ENCODE data around the gene PKN3. TPM values are rescaled to one million over a fixed set of nuclear protein-coding genes. Genes with fewer than 3 reads are reported as not detected.

Gene PKN3
- total RNA-seq, 2 donors from 2014 or later: 26.0 to 27.2 TPM

DNA sequence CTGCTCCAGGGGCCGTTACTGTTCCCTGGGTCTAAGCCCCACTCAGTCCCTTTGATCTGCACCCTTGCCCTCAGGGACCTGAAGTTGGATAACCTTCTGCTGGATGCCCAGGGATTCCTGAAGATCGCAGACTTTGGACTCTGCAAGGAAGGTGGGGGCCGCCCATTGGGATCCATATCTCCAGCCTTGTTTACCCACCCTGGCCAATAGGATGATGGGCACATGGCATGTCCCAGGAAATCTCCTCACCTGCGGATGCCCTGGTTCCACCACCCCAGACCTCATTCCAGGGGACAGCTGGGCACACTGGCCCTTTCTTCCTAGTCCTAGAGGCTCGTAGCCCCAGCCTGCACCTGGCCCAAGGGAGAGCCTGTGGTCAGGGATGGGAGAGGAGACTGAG is 16.2 kb downstream of the PKN3 start:
- Histone ChIP-seq H3K9me3 (ENCODE audit: control insufficient read depth, low read length) (no peaks in the 10 kb centered on the region), H3K36me3 (ENCODE audit: control insufficient read depth, insufficient read depth, low read length) (peaks cover 9% of the 10 kb centered on the region), H3K4me1 (ENCODE audit: control insufficient read depth, insufficient read depth, low read length) (no peaks in the 10 kb centered on the region), H3K27me3 (ENCODE audit: control insufficient read depth, insufficient read depth, low read length, poor library complexity, severe bottlenecking) (no peaks in the 10 kb centered on the region), H3K9ac (ENCODE audit: extremely low read depth, low read length, poor library complexity, severe bottlenecking) (no peak overlapping the region), H3K27ac (ENCODE audit: low read depth, low read length) (no peak overlapping the region), H3K4me3 (ENCODE audit: low read length) (no peak overlapping the region)
- Mint-ChIP-seq H3K27me3 (ENCODE audit: insufficient read depth) (no peaks in the 10 kb centered on the region), H3K36me3 (ENCODE audit: low read depth) (peaks cover 26% of the 10 kb centered on the region), H3K27ac (no peak overlapping the region), H3K9me3 (no peaks in the 10 kb centered on the region), H3K4me1 (peaks cover 10% of the 10 kb centered on the region), H3K4me3 (no peak overlapping the region)
- DNase-seq: no peak
- TF ChIP-seq, protein P1, sequence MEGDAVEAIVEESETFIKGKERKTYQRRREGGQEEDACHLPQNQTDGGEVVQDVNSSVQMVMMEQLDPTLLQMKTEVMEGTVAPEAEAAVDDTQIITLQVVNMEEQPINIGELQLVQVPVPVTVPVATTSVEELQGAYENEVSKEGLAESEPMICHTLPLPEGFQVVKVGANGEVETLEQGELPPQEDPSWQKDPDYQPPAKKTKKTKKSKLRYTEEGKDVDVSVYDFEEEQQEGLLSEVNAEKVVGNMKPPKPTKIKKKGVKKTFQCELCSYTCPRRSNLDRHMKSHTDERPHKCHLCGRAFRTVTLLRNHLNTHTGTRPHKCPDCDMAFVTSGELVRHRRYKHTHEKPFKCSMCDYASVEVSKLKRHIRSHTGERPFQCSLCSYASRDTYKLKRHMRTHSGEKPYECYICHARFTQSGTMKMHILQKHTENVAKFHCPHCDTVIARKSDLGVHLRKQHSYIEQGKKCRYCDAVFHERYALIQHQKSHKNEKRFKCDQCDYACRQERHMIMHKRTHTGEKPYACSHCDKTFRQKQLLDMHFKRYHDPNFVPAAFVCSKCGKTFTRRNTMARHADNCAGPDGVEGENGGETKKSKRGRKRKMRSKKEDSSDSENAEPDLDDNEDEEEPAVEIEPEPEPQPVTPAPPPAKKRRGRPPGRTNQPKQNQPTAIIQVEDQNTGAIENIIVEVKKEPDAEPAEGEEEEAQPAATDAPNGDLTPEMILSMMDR (conservative IDR thresholded peaks at IDR 0.05): no peak
- 96 to 100% methylated on average over 2 to 5 of the region's 5 CpGs for WGBS, 2 experiments (ENCODE audit: insufficient coverage in 1 of 2, insufficient read length in 1 of 2)

DNA sequence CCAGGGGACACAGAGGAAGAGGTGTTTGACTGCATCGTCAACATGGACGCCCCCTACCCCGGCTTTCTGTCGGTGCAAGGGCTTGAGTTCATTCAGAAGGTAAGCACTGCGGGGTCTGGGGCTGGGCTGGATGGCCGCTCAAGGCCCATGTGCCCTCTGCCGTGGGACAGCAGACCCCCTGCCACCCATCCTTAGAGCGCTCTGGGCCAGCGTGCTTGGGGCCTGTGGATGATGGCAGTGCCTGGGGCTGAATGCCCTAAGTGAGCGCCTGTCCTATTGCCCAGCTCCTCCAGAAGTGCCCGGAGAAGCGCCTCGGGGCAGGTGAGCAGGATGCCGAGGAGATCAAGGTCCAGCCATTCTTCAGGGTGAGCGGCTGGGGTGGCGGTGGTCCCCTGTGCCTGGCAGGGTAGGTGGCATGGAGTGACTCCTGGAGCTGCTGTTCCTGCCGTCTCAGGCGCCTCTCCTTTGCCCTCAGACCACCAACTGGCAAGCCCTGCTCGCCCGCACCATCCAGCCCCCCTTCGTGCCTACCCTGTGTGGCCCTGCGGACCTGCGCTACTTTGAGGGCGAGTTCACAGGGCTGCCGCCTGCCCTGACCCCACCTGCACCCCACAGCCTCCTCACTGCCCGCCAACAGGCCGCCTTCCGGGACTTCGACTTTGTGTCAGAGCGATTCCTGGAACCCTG is 17.8 kb downstream of the PKN3 start:
- DNase-seq: peak; percentile 57
- Mint-ChIP-seq H3K9me3 (no peaks in the 10 kb centered on the region), H3K27me3 (ENCODE audit: insufficient read depth) (no peaks in the 10 kb centered on the region), H3K4me3 (no peak overlapping the region), H3K27ac (peak overlapping the region; percentile 35), H3K36me3 (ENCODE audit: low read depth) (peaks cover 22% of the 10 kb centered on the region), H3K4me1 (peaks cover 10% of the 10 kb centered on the region)
- Histone ChIP-seq H3K27ac (ENCODE audit: low read depth, low read length) (no peak overlapping the region), H3K4me1 (ENCODE audit: control insufficient read depth, insufficient read depth, low read length) (no peaks in the 10 kb centered on the region), H3K27me3 (ENCODE audit: control insufficient read depth, insufficient read depth, low read length, poor library complexity, severe bottlenecking) (no peaks in the 10 kb centered on the region), H3K36me3 (ENCODE audit: control insufficient read depth, insufficient read depth, low read length) (peaks cover 4% of the 10 kb centered on the region), H3K9ac (ENCODE audit: extremely low read depth, low read length, poor library complexity, severe bottlenecking) (no peak overlapping the region), H3K4me3 (ENCODE audit: low read length) (no peak overlapping the region), H3K9me3 (ENCODE audit: control insufficient read depth, low read length) (no peaks in the 10 kb centered on the region)
- TF ChIP-seq, protein P1 (conservative IDR thresholded peaks at IDR 0.05): peak; percentile 19
- WGBS, 2 experiments (ENCODE audit: insufficient coverage in 1 of 2, insufficient read length in 1 of 2): 94 to 98% methylated on average over 19 to 30 of the region's 30 CpGs

DNA sequence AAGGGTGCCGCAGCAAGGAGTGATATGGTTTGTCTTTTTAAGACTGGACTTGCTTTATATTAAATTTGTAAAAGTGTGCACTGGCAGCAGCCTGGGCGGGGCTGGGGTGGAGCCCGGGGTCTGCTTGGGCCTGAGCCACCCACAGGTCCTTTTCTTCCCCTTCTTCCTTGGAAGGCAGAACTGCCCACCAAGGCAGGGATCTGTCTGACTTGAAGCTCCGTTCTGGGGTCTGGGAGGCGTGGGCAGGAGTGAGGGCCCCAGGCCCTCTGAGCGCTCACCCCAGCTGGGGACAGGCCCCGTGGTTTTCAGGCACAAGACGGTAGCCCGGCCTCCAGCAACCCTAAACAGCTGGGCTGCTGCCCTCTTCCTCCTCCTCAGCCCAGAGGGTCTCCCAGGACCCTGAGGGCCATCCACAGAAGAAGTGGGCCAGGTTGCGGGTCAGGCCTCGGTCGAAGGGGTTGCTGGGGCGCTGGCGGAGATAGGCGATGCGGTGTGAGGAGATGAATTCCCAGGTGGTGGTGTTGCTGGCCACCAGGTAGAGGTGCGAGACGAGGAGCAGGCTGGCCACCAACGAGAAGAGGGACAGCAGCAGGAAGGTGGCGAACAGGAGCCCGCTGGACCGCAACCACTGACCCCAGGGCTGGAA is 18.7 kb downstream of the PKN3 start:
- Mint-ChIP-seq H3K4me1 (peaks cover 10% of the 10 kb centered on the region), H3K27me3 (ENCODE audit: insufficient read depth) (no peaks in the 10 kb centered on the region), H3K9me3 (no peaks in the 10 kb centered on the region), H3K27ac (no peak overlapping the region), H3K36me3 (ENCODE audit: low read depth) (peaks cover 20% of the 10 kb centered on the region), H3K4me3 (no peak overlapping the region)
- Histone ChIP-seq H3K27ac (ENCODE audit: low read depth, low read length) (no peak overlapping the region), H3K27me3 (ENCODE audit: control insufficient read depth, insufficient read depth, low read length, poor library complexity, severe bottlenecking) (no peaks in the 10 kb centered on the region), H3K4me3 (ENCODE audit: low read length) (no peak overlapping the region), H3K36me3 (ENCODE audit: control insufficient read depth, insufficient read depth, low read length) (peaks cover 4% of the 10 kb centered on the region), H3K9me3 (ENCODE audit: control insufficient read depth, low read length) (no peaks in the 10 kb centered on the region), H3K9ac (ENCODE audit: extremely low read depth, low read length, poor library complexity, severe bottlenecking) (no peak overlapping the region), H3K4me1 (ENCODE audit: control insufficient read depth, insufficient read depth, low read length) (no peaks in the 10 kb centered on the region)
- TF ChIP-seq, protein P1 (conservative IDR thresholded peaks at IDR 0.05): no peak
- peak; percentile 42 for DNase-seq
- WGBS, 2 experiments (ENCODE audit: insufficient coverage in 1 of 2, insufficient read length in 1 of 2): 86 to 95% methylated on average over 12 to 22 of the region's 22 CpGs
